H9 (cell line): ENCODE measurements around the gene ZFP92. TPM values are rescaled to one million over a fixed set of nuclear protein-coding genes. Genes with fewer than 3 reads are reported as not detected.

Experiments
- DNase-seq: peaks from one replicate; pipeline ENCODE4 v3.0.0-alpha.2; 2017
- H2AFZ ChIP-seq: one replicate; pipeline ENCODE4 v1.6.1; 2013; ENCODE audit warnings: mild to moderate bottlenecking, low read length, control low read depth, moderate library complexity
- H2AK5ac ChIP-seq: 2 replicates; pipeline ENCODE4 v1.6.1; 2013; ENCODE audit warnings: low read length, control low read depth, mixed read lengths; ENCODE audit not compliant: insufficient read length
- H2BK120ac ChIP-seq: one replicate; pipeline ENCODE4 v1.6.1; 2013; ENCODE audit warnings: low read depth, mild to moderate bottlenecking, low read length, control low read depth, inconsistent platforms; ENCODE audit not compliant: poor library complexity, severe bottlenecking
- H2BK12ac ChIP-seq: 2 replicates; pipeline ENCODE4 v1.6.1; 2013; ENCODE audit warnings: low read length, control low read depth, mixed read lengths, low read depth; ENCODE audit not compliant: insufficient read length
- H2BK15ac ChIP-seq: 2 replicates; pipeline ENCODE4 v1.6.1; 2013; ENCODE audit warnings: low read depth, low read length, control low read depth
- H2BK20ac ChIP-seq: one replicate; pipeline ENCODE4 v1.6.1; 2013; ENCODE audit warnings: low read depth, mild to moderate bottlenecking, low read length, control low read depth, inconsistent platforms; ENCODE audit not compliant: poor library complexity, severe bottlenecking
- H2BK5ac ChIP-seq: 2 replicates; pipeline ENCODE4 v1.6.1; 2013; ENCODE audit warnings: low read length, control low read depth, mixed read lengths; ENCODE audit not compliant: insufficient read length
- H3K14ac ChIP-seq: 2 replicates; pipeline ENCODE4 v1.6.1; 2013; ENCODE audit warnings: low read length, control low read depth; ENCODE audit not compliant: insufficient read depth
- H3K18ac ChIP-seq: 2 replicates; pipeline ENCODE4 v1.6.1; 2013; ENCODE audit warnings: low read depth, mild to moderate bottlenecking, mixed read lengths, low read length, control low read depth; ENCODE audit not compliant: insufficient read length
- H3K23ac ChIP-seq: 2 replicates; pipeline ENCODE4 v1.6.1; 2013; ENCODE audit warnings: low read length, control low read depth, mixed read lengths, low read depth; ENCODE audit not compliant: insufficient read length
- H3K23me2 ChIP-seq: 2 replicates; pipeline ENCODE4 v1.6.1; 2013; ENCODE audit warnings: low read depth, mild to moderate bottlenecking, mixed read lengths, low read length, control low read depth; ENCODE audit not compliant: insufficient read length, poor library complexity, severe bottlenecking
- H3K27ac ChIP-seq: 2 replicates; pipeline ENCODE4 v1.5.1; 2013; ENCODE audit warnings: low read length, control low read depth, mixed read lengths, low read depth; ENCODE audit not compliant: insufficient read length
- H3K27me3 ChIP-seq: 2 replicates; pipeline ENCODE4 v1.6.1; 2013; ENCODE audit warnings: low read length, control low read depth, inconsistent platforms; ENCODE audit not compliant: insufficient read depth
- H3K4ac ChIP-seq: 2 replicates; pipeline ENCODE4 v1.6.1; 2013; ENCODE audit warnings: low read depth, mild to moderate bottlenecking, control low read depth, inconsistent platforms, low read length, moderate library complexity
- H3K4me1 ChIP-seq: 2 replicates; pipeline ENCODE4 v1.6.1; 2013; ENCODE audit warnings: low read length, control low read depth, inconsistent platforms; ENCODE audit not compliant: insufficient read depth
- H3K4me2 ChIP-seq: 2 replicates; pipeline ENCODE4 v1.6.1; 2013; ENCODE audit warnings: low read length, control low read depth, mixed read lengths; ENCODE audit not compliant: insufficient read length, insufficient read depth
- H3K56ac ChIP-seq: 2 replicates; pipeline ENCODE4 v1.6.1; 2013; ENCODE audit warnings: low read depth, mild to moderate bottlenecking, mixed read lengths, low read length, control low read depth; ENCODE audit not compliant: insufficient read length
- H3K79me1 ChIP-seq: 2 replicates; pipeline ENCODE4 v1.6.1; 2013; ENCODE audit warnings: low read depth, mild to moderate bottlenecking, moderate library complexity, low read length, control low read depth, inconsistent platforms; ENCODE audit not compliant: insufficient read depth, poor library complexity, severe bottlenecking
- H3K79me2 ChIP-seq: 2 replicates; pipeline ENCODE4 v1.6.1; 2013; ENCODE audit warnings: low read length, control low read depth, inconsistent platforms; ENCODE audit not compliant: insufficient read depth
- H3K9ac ChIP-seq: 2 replicates; pipeline ENCODE4 v1.6.1; 2013; ENCODE audit warnings: low read length, control low read depth, mixed read lengths; ENCODE audit not compliant: insufficient read length; ENCODE audit errors: extremely low read depth
- H3K9me3 ChIP-seq: one replicate; pipeline ENCODE4 v1.6.1; 2013; ENCODE audit warnings: low read depth, low read length, inconsistent platforms; ENCODE audit not compliant: control insufficient read depth
- H3T11ph ChIP-seq: one replicate; pipeline ENCODE4 v1.6.1; 2013; ENCODE audit warnings: mild to moderate bottlenecking, low read length, control low read depth, inconsistent platforms
- H4K20me1 ChIP-seq: one replicate; pipeline ENCODE4 v1.6.1; 2013; ENCODE audit not compliant: control insufficient read depth, insufficient read length, insufficient read depth
- H4K5ac ChIP-seq: 2 replicates; pipeline ENCODE4 v1.6.1; 2013; ENCODE audit warnings: low read depth, mild to moderate bottlenecking, mixed read lengths, low read length, control low read depth; ENCODE audit not compliant: insufficient read length
- H4K8ac ChIP-seq: replicated peaks from 2 replicates; pipeline ENCODE4 v1.6.1; 2013; ENCODE audit warnings: low read length, control low read depth, mixed read lengths, low read depth; ENCODE audit not compliant: insufficient read length
- H4K91ac ChIP-seq: 2 replicates; pipeline ENCODE4 v1.6.1; 2013; ENCODE audit warnings: low read depth, mild to moderate bottlenecking, moderate library complexity, mixed read lengths, low read length, control low read depth; ENCODE audit not compliant: insufficient read length
- H3K27ac Mint-ChIP-seq, 3 experiments: 2 replicates in 2 of 3; 3 replicates in 1 of 3; pipeline ENCODE4 v1.8.0; 2020 to 2021; ENCODE audit warnings: mixed read lengths in 3 of 3, mild to moderate bottlenecking in 1 of 3, moderate library complexity in 1 of 3
- H3K27me3 Mint-ChIP-seq: 2 replicates; pipeline ENCODE4 v1.8.0; 2021; ENCODE audit warnings: low read depth, mild to moderate bottlenecking, moderate library complexity, mixed read lengths
- H3K36me3 Mint-ChIP-seq, 3 experiments: 2 replicates in 2 of 3; 3 replicates in 1 of 3; pipeline ENCODE4 v1.8.0; 2020 to 2021; ENCODE audit warnings: low read depth in 3 of 3, mixed read lengths in 3 of 3; ENCODE audit not compliant: insufficient read depth in 1 of 3
- H3K4me1 Mint-ChIP-seq, 2 experiments: 2 replicates each; pipeline ENCODE4 v1.8.0; 2020; ENCODE audit warnings: mixed read lengths in 2 of 2
- H3K4me3 Mint-ChIP-seq, 2 experiments: 2 replicates in 1 of 2; 3 replicates in 1 of 2; pipeline ENCODE4 v1.8.0; 2020 to 2021; ENCODE audit warnings: mild to moderate bottlenecking in 2 of 2, mixed read lengths in 2 of 2, moderate library complexity in 1 of 2
- H3K9me3 Mint-ChIP-seq, 2 experiments: 2 replicates in 1 of 2; 3 replicates in 1 of 2; pipeline ENCODE4 v1.8.0; 2020; ENCODE audit warnings: mild to moderate bottlenecking in 2 of 2, mixed read lengths in 2 of 2, moderate library complexity in 1 of 2
- CTCF ChIP-seq: fragments of 200-600 bp; sonication (generic); conservative IDR thresholded peaks from 3 replicates; pipeline ENCODE4 v1.8.0; 2021; ENCODE audit warnings: antibody characterized with exemption, mild to moderate bottlenecking
- WGBS: extraction: QIAGEN DNeasy Blood & Tissue Kit; methylation state at CpG from one replicate; pipeline ENCODE4 v1.1.7; 2013; ENCODE audit warnings: missing lambda C conversion rate, low lambda C conversion rate, mixed read lengths; ENCODE audit not compliant: insufficient read length; ENCODE audit errors: extremely low coverage; 5-methylcytosine and 5-hydroxymethylcytosine counted together
- total RNA-seq: library from RNA; stranded (reverse); gene quantifications from 2 replicates; pipeline ENCODE4 v1.2.1, GENCODE V29; 2021

ZFP92 gene
- total RNA-seq, 1 experiment from 2014 or later: 0.68 TPM

GRCh38 chrX:153411988-153412574, 809 bp downstream of the ZFP92 start:
- H3K79me2 ChIP-seq: no peaks in the 10 kb centered on the region
- no peaks in the 10 kb centered on the region for H3K23me2 ChIP-seq
- H4K8ac ChIP-seq: no peak overlapping the region
- H3K27me3 ChIP-seq: peaks cover 7% of the 10 kb centered on the region; the same call in 1 of the 2 replicates
- H3K27ac Mint-ChIP-seq: no peak overlapping the region
- H3K4me1 Mint-ChIP-seq: peaks cover 7 to 15% of the 10 kb centered on the region in 2 experiments
- no peak overlapping the region; the same call in 1 of the 2 replicates for H3K14ac ChIP-seq
- no peak overlapping the region for H2AK5ac ChIP-seq
- H3K4me3 Mint-ChIP-seq: peak overlapping the region; percentile 41 to 56; a peak in 3 of 5 replicates
- H4K5ac ChIP-seq: no peak overlapping the region
- no peak overlapping the region for H3K27ac ChIP-seq
- no peak overlapping the region for H2BK120ac ChIP-seq
- H3K27me3 Mint-ChIP-seq: peaks cover 32% of the 10 kb centered on the region
- H3K23ac ChIP-seq: no peak overlapping the region
- no peaks in the 10 kb centered on the region for H3K4me1 ChIP-seq
- WGBS: no CpG with 5 or more reads among the region's 17 CpGs
- H3K9ac ChIP-seq: no peak overlapping the region
- no peak overlapping the region for H3K4ac ChIP-seq
- H3K4me2 ChIP-seq: peak overlapping the region; percentile 46
- H3K18ac ChIP-seq: no peak overlapping the region
- H4K91ac ChIP-seq: no peak overlapping the region
- H2BK15ac ChIP-seq: no peak overlapping the region
- H3K36me3 Mint-ChIP-seq: peaks cover 5 to 10% (median 8%) of the 10 kb centered on the region in 3 experiments; a peak in 4 of 7 replicates
- no peak overlapping the region for H2AFZ ChIP-seq
- peaks cover 22% of the 10 kb centered on the region for H3K9me3 ChIP-seq
- H3K9me3 Mint-ChIP-seq: peaks cover 66 to 79% of the 10 kb centered on the region in 2 experiments
- DNase-seq: no peak
- no peak overlapping the region for H2BK20ac ChIP-seq
- H2BK5ac ChIP-seq: no peak overlapping the region
- H4K20me1 ChIP-seq: no peaks in the 10 kb centered on the region
- TF ChIP-seq CTCF: no peak
- H2BK12ac ChIP-seq: no peak overlapping the region
- no peaks in the 10 kb centered on the region for H3K79me1 ChIP-seq
- H3T11ph ChIP-seq: no peak overlapping the region
- H3K56ac ChIP-seq: no peak overlapping the region
